HG03571 (cell line): Measurements from ENCODE around the gene PPP3R1.

Experiments
- ATAC-seq: cut with Tn5 transposase; IDR thresholded peaks from one replicate; pipeline ENCODE4 v1.9.1; 2021; ENCODE audit not compliant: unreplicated experiment

PPP3R1 gene

GRCh38 chr2:68263632-68264031 lies 11.3 kb upstream of the PPP3R1 start:
- no peak for ATAC-seq

GRCh38 chr2:68258851-68259250 lies 6.5 kb upstream of the PPP3R1 start:
- ATAC-seq, result no peak

GRCh38 chr2:68256093-68256450 lies 3.7 kb upstream of the PPP3R1 start:
- no peak for ATAC-seq

GRCh38 chr2:68253219-68254068 lies 1.1 kb upstream of the PPP3R1 start:
- ATAC-seq, result no peak

GRCh38 chr2:68251855-68252399 lies 405 bp downstream of the PPP3R1 start:
- peak; percentile 5 for ATAC-seq

GRCh38 chr2:68251187-68251854 lies 1.0 kb downstream of the PPP3R1 start:
- ATAC-seq, result peak; percentile 48

- no peak for ATAC-seq
Measured at GRCh38 chr2:68250652-68251186, 1.6 kb downstream of the PPP3R1 start.

GRCh38 chr2:68250196-68250595 lies 2.1 kb downstream of the PPP3R1 start:
- no peak for ATAC-seq

- no peak for ATAC-seq
Measured at GRCh38 chr2:68248806-68249205, 3.5 kb downstream of the PPP3R1 start.

GRCh38 chr2:68248361-68248760 lies 4.0 kb downstream of the PPP3R1 start:
- ATAC-seq, result no peak

GRCh38 chr2:68246396-68246795 lies 5.9 kb downstream of the PPP3R1 start:
- ATAC-seq, result no peak

GRCh38 chr2:68245672-68246071 lies 6.7 kb downstream of the PPP3R1 start:
- no peak for ATAC-seq

- ATAC-seq, result no peak
Measured at GRCh38 chr2:68245066-68245465, 7.3 kb downstream of the PPP3R1 start.

GRCh38 chr2:68244456-68244855 lies 7.9 kb downstream of the PPP3R1 start:
- no peak for ATAC-seq

- ATAC-seq, result no peak
Measured at GRCh38 chr2:68241732-68242131, 10.6 kb downstream of the PPP3R1 start.

GRCh38 chr2:68240446-68240845 lies 11.9 kb downstream of the PPP3R1 start:
- no peak for ATAC-seq

GRCh38 chr2:68238955-68239822 lies 13.1 kb downstream of the PPP3R1 start:
- ATAC-seq, result no peak

- no peak for ATAC-seq
Measured at GRCh38 chr2:68237976-68238580, 14.3 kb downstream of the PPP3R1 start.

- ATAC-seq, result no peak
Measured at GRCh38 chr2:68237404-68237803, 14.9 kb downstream of the PPP3R1 start.

GRCh38 chr2:68236876-68237275 lies 15.5 kb downstream of the PPP3R1 start:
- no peak for ATAC-seq
